NT2/D1 (cell line): ENCODE measurements around the gene KRTAP20-2.

ENCODE experiments used
- YY1 ChIP-seq: IDR thresholded peaks from 2 replicates; pipeline ENCODE4 v1.6.1; 2011; ENCODE audit not compliant: insufficient read length, insufficient read depth
- ZNF274 ChIP-seq: IDR thresholded peaks from 2 replicates; pipeline ENCODE4 v1.6.1; 2011; ENCODE audit warnings: mild to moderate bottlenecking, low read depth, low read length

DNA sequence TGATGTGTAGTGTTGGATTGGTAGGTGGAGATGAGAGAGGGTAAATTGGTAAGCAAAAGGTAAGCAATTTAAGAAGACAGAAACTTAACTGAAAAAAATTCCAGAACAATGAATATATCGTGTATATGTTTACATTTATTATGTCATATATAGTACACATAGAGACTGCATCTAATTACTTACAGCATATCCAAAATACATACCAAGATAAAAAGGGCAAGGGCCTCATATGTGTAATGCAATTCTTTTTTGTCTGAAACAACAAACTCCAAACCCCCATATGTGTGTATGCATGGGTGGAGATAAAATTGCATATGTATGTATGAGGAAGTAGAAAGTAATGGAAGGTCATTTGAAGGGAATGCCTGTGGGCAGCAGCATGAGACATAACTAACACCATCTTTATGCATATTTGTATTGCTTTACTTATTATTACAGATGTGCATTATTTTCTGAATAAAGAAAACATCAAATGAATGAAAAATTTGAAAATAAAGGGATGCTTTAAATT, 12.0 kb downstream of the KRTAP20-2 start:
- no peak for TF ChIP-seq YY1
- no peak for TF ChIP-seq ZNF274
